ENCODE data around the gene OR52N1.

- no peak for TF ChIP-seq ELK1 (CRISPR knock-in tag; IDR thresholded peaks at IDR 0.05)
- no peak for TF ChIP-seq POLR2A (conservative IDR thresholded peaks at IDR 0.05)
These were observed 24.0 kb downstream of the OR52N1 start for GRCh38 chr11:5767056-5767455.
